CD8-positive, alpha-beta memory T cell (primary cell): ENCODE measurements around the gene TPRG1L. TPM values are rescaled to one million over a fixed set of nuclear protein-coding genes. Genes with fewer than 3 reads are reported as not detected.
A peak's percentile ranks its signal among the peaks of the same experiment; 100 is the strongest.

Experiments used
- CTCF ChIA-PET: fragments of 350-600 bp; sonication (Branson Sonifier 250); formaldehyde crosslinking; loops from one replicate; lab custom pipeline; 2021; ENCODE audit warnings: antibody characterized with exemption; lab: Charles Lee
- POLR2A ChIA-PET: fragments of 350-600 bp; sonication (Branson Sonifier 250); formaldehyde crosslinking; loops from one replicate; lab custom pipeline; 2021; ENCODE audit warnings: antibody characterized with exemption; lab: Charles Lee
- DNase-seq, 5 donors: peaks; one replicate each; pipeline versions ENCODE4 v3.0.0 to v3.0.0-alpha.2; 2020 to 2022; ENCODE audit warnings: mixed read lengths in 1 of 5
- H3K27ac ChIP-seq: one replicate; pipeline ENCODE4 v1.7.0; 2013; ENCODE audit warnings: low read depth, mild to moderate bottlenecking, low read length, moderate library complexity
- H3K27me3 ChIP-seq: 2 replicates; pipeline ENCODE4 v1.7.0; 2013; ENCODE audit warnings: low read length, mild to moderate bottlenecking; ENCODE audit not compliant: insufficient read depth, poor library complexity, severe bottlenecking
- H3K36me3 ChIP-seq: 2 replicates; pipeline ENCODE4 v1.7.0; 2013; ENCODE audit warnings: mild to moderate bottlenecking, low read length, moderate library complexity; ENCODE audit not compliant: insufficient read depth
- H3K4me1 ChIP-seq: 2 replicates; pipeline ENCODE4 v1.7.0; 2013; ENCODE audit warnings: mild to moderate bottlenecking, low read length, moderate library complexity; ENCODE audit not compliant: insufficient read depth
- H3K4me3 ChIP-seq: 2 replicates; pipeline ENCODE4 v1.7.0; 2013; ENCODE audit warnings: mild to moderate bottlenecking, low read length
- H3K9me3 ChIP-seq: 2 replicates; pipeline ENCODE4 v1.7.0; 2013; ENCODE audit warnings: mild to moderate bottlenecking, low read length
- H3K27ac Mint-ChIP-seq, 8 donors: one replicate each; pipeline ENCODE4 v1.8.0; 2020 to 2021; ENCODE audit warnings: mixed read lengths in 8 of 8, mild to moderate bottlenecking in 6 of 8, inconsistent platforms in 3 of 8, moderate library complexity in 3 of 8
- H3K27me3 Mint-ChIP-seq, 2 donors: one replicate each; pipeline ENCODE4 v1.8.0; 2020 to 2021; ENCODE audit warnings: mixed read lengths in 2 of 2, mild to moderate bottlenecking in 1 of 2, moderate library complexity in 1 of 2
- H3K36me3 Mint-ChIP-seq, 3 donors: one replicate each; pipeline ENCODE4 v1.8.0; 2020 to 2021; ENCODE audit warnings: mixed read lengths in 3 of 3, inconsistent platforms in 1 of 3, mild to moderate bottlenecking in 1 of 3
- H3K4me1 Mint-ChIP-seq, 3 donors: one replicate each; pipeline ENCODE4 v1.8.0; 2020 to 2021; ENCODE audit warnings: mixed read lengths in 3 of 3, inconsistent platforms in 1 of 3, mild to moderate bottlenecking in 1 of 3
- H3K4me3 Mint-ChIP-seq, 7 donors: one replicate each; pipeline ENCODE4 v1.8.0; 2020 to 2021; ENCODE audit warnings: mixed read lengths in 7 of 7, mild to moderate bottlenecking in 6 of 7, moderate library complexity in 4 of 7, inconsistent platforms in 2 of 7
- H3K9me3 Mint-ChIP-seq, 5 donors: one replicate each; pipeline ENCODE4 v1.8.0; 2020 to 2022; ENCODE audit warnings: mixed read lengths in 5 of 5, mild to moderate bottlenecking in 3 of 5, moderate library complexity in 2 of 5, inconsistent platforms in 1 of 5
- polyA plus RNA-seq: library from polyadenylated mRNA; unstranded; fragments of 300-500 nt; fragmentation: Illumina TruSeq; gene quantifications from one replicate; pipeline ENCODE4 v1.2.3, GENCODE V29; 2021
- total RNA-seq, 2 experiments: library from RNA; stranded (reverse); gene quantifications; one replicate each; pipeline ENCODE4 v1.2.3, GENCODE V29; 2021

Gene TPRG1L
- total and polyA plus RNA-seq, 3 experiments from 2014 or later = 18.9 to 47.7 (median 21.1) TPM

DNA sequence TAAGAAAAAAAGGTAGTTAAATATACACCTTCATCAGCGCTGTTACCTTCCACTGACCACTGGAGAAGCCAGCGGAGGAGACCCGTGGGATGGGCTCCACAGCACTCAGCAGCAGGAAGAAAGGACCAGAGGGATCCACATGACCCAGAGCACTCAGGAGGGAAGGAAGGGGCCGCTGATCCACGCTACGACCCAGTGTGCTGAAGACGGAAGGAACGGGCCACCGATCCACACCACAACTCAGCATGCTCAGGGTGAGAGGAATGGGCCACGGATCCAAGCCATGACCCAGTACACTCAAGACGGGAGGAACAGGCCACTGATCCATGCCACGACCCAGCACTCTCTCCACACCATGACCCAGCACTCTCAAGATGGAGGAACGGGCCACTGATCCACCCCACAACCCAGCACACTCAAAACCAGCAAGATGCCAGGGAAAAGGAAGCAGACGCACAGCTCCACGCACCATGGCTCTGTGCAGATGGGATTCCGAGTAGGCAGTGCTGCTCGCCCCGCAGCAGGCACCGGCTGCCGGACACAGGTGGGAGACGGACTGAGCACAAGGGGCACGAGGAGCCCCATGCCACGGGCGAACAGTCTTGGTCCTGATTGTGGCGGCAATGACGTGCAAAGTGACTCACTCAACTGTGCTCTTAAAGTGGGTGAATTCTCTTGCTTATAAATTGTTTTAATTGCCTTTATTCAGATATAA lies 16.4 kb downstream of the TPRG1L start:
- no peak overlapping the region for H3K4me3 Mint-ChIP-seq
- H3K27ac Mint-ChIP-seq = no peak overlapping the region
- ChIA-PET CTCF (no interaction called here), POLR2A (no interaction called here)
- H3K9me3 Mint-ChIP-seq = no peaks in the 10 kb centered on the region
- H3K4me3 ChIP-seq = no peak overlapping the region
- H3K27ac ChIP-seq = no peak overlapping the region
- no peaks in the 10 kb centered on the region for H3K9me3 ChIP-seq
- H3K36me3 ChIP-seq = peaks cover 18% of the 10 kb centered on the region
- H3K4me1 ChIP-seq = no peaks in the 10 kb centered on the region
- no peaks in the 10 kb centered on the region for H3K27me3 ChIP-seq
- H3K4me1 Mint-ChIP-seq = peaks cover 0 to 7% (median 0%) of the 10 kb centered on the region in 3 donors
- DNase-seq = no peak
- H3K27me3 Mint-ChIP-seq = no peaks in the 10 kb centered on the region
- H3K36me3 Mint-ChIP-seq = peaks cover 0 to 71% (median 17%) of the 10 kb centered on the region in 3 donors

DNA sequence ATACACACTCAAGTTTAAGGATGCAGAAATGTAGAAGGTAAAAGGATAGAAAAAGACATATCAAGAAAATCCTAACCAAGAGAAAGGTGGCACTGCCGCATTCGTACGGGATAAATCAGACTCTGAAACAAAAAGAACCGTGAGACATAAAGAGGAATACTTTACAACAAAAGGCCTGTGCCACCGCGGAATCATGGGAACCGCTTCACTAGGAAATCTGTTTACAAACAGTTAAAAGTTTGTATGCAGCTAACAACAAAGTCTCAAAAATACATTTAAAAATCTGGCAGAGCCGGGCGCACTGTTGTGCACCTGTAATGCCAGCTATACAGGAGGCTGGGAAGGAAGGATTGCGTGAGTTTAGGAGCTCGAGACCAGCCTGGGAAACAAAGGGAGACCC lies 17.0 kb downstream of the TPRG1L start:
- no peak overlapping the region for H3K27ac Mint-ChIP-seq
- H3K36me3 ChIP-seq = peaks cover 18% of the 10 kb centered on the region
- no peak for DNase-seq
- H3K4me1 Mint-ChIP-seq = peaks cover 0 to 7% (median 0%) of the 10 kb centered on the region in 3 donors
- no peaks in the 10 kb centered on the region for H3K9me3 Mint-ChIP-seq
- no peak overlapping the region for H3K27ac ChIP-seq
- H3K4me3 Mint-ChIP-seq = no peak overlapping the region
- H3K27me3 Mint-ChIP-seq = no peaks in the 10 kb centered on the region
- peaks cover 0 to 71% (median 17%) of the 10 kb centered on the region in 3 donors for H3K36me3 Mint-ChIP-seq
- no peaks in the 10 kb centered on the region for H3K4me1 ChIP-seq
- no peak overlapping the region for H3K4me3 ChIP-seq
- no peaks in the 10 kb centered on the region for H3K27me3 ChIP-seq
- ChIA-PET CTCF (no interaction called here), POLR2A (no interaction called here)
- no peaks in the 10 kb centered on the region for H3K9me3 ChIP-seq

DNA sequence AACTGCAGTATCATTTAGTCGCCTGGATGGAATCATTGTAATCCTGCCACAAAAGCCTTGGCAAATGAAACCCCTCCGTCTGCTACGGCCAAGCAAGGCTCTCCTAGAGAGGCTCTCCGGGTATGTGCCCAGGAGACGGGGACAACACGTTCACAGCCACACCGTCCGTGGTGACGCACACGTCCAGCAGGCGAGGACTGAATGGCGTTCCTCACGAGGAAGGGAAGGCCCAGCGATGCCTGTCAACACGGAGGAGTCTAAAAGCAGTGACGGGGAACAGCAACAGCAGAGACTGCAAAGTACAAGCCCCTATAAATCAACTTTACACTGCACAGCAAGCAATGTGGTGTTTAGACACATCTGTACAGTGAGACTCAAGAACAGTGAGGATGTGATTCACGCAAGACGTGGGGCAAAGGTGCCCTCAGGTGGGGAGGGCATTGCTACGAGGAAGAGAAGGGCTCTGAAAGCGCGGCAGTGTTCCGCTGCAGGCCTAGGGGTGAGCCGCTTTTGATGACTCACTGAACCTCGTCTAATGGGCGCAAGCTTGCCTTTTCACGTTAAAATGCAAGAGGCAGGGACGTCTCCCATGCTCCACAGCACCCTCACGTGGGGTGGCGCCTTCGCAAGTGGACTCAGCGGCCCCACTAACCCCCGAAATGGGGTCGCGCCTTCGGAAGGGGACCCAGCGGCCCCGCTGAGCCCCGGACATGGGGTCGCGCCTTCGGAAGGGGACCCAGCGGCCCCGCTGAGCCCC lies 18.3 kb downstream of the TPRG1L start:
- ChIA-PET CTCF (no interaction called here), POLR2A (no interaction called here)
- Mint-ChIP-seq H3K27me3 (no peaks in the 10 kb centered on the region), H3K4me1 (peaks cover 4 to 14% (median 11%) of the 10 kb centered on the region in 3 donors), H3K27ac (no peak overlapping the region), H3K4me3 (peak overlapping the region in 1 of 7 donors; percentile 34), H3K9me3 (no peaks in the 10 kb centered on the region), H3K36me3 (peaks cover 0 to 70% (median 16%) of the 10 kb centered on the region in 3 donors)
- Histone ChIP-seq H3K27ac (no peak overlapping the region), H3K4me3 (no peak overlapping the region), H3K36me3 (peaks cover 10% of the 10 kb centered on the region), H3K9me3 (no peaks in the 10 kb centered on the region), H3K4me1 (peaks cover under 1% of the 10 kb centered on the region), H3K27me3 (no peaks in the 10 kb centered on the region)
- no peak for DNase-seq

DNA sequence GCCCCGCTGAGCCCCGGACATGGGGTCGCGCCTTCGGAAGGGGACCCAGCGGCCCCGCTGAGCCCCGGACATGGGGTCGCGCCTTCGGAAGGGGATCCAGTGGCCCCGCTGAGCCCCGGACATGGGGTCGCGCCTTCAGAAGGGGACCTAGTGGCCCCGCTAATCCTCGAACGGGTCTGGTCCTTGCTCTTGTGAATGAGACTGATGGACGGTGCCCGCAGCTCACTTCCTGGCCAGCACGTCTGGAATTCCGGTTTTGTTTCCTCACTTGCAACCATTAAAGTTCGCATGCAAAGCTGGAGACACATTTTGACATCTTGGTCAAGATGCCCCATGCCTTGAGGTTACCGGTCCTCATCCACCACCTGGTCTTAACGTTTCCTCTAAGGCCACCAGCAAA lies 19.5 kb downstream of the TPRG1L start:
- no peaks in the 10 kb centered on the region for H3K27me3 Mint-ChIP-seq
- Histone ChIP-seq H3K27ac (no peak overlapping the region), H3K36me3 (peaks cover 10% of the 10 kb centered on the region), H3K9me3 (no peaks in the 10 kb centered on the region), H3K4me3 (no peak overlapping the region), H3K27me3 (no peaks in the 10 kb centered on the region), H3K4me1 (peaks cover 12% of the 10 kb centered on the region)
- peaks cover 16 to 26% (median 22%) of the 10 kb centered on the region in 3 donors for H3K4me1 Mint-ChIP-seq
- POLR2A ChIA-PET = no interaction called here
- no peak overlapping the region for H3K27ac Mint-ChIP-seq
- H3K4me3 Mint-ChIP-seq = no peak overlapping the region
- peaks cover 0 to 65% (median 17%) of the 10 kb centered on the region in 3 donors for H3K36me3 Mint-ChIP-seq
- H3K9me3 Mint-ChIP-seq = no peaks in the 10 kb centered on the region
- CTCF ChIA-PET = no interaction called here
- no peak for DNase-seq

DNA sequence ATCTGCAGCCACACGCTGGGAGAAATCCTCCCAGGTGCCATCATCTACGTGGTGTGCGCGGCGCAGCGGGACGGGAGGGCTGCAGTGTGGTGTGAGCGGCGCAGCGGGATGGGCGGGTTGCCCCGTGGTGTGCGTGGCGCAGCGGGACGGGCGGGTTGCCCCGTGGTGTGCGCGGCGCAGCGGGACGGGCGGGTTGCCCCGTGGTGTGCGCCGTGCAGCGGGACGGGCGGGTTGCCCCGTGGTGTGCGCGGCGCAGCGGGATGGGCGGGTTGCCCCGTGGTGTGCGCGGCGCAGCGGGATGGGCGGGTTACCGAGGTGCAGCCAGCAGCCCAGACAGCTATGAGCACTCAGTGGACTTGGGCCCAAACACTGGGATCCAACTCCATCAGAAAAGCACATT lies 20.4 kb downstream of the TPRG1L start:
- ChIA-PET CTCF (interaction anchor here (1.2 kb wide), 1 partner anchor 15 kb away, joined by 3 read pairs; no protein-coding TSS in a partner anchor), POLR2A (no interaction called here)
- H3K27ac ChIP-seq = no peak overlapping the region
- Mint-ChIP-seq H3K36me3 (peaks cover 0 to 59% (median 17%) of the 10 kb centered on the region in 3 donors), H3K4me3 (no peak overlapping the region), H3K27ac (no peak overlapping the region), H3K9me3 (no peaks in the 10 kb centered on the region), H3K4me1 (peaks cover 19 to 31% (median 28%) of the 10 kb centered on the region in 3 donors), H3K27me3 (peaks cover 0 to 2% of the 10 kb centered on the region in 2 donors)
- no peaks in the 10 kb centered on the region for H3K27me3 ChIP-seq
- DNase-seq = no peak
- H3K4me3 ChIP-seq = no peak overlapping the region
- H3K36me3 ChIP-seq = peaks cover 10% of the 10 kb centered on the region
- H3K4me1 ChIP-seq = peaks cover 17% of the 10 kb centered on the region
- no peaks in the 10 kb centered on the region for H3K9me3 ChIP-seq

DNA sequence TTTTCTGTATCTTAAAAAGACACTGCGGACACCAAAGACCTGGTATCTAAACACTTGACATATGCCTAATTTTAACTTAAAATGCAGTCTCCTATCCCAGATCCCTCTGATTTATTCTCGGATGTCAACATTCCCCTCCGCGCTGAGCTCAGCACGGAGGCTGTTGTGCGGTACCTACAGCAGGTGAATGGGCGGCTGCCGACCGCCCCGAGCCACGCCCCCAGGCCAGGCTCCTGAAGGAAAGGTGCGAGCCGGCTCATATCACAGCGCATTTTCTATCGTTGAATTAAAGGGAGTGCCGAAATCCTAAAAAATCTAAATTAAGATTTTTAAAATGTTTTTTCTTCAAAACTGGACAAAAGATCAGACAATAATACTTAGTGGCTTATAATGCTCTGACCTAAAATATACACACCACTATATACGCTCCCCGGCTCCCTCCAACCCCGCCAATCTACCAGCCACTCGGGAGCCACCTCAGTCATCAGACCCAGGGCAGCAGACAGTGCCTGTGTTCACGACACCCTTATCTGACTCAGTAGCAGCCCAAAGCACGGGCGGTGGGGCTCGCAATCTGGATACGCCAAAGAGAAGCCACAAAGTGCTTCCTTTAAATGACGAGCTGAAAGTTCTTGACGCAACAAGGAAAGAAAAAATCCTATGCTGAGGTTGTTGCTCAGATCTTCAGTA lies 21.0 kb downstream of the TPRG1L start:
- H3K36me3 ChIP-seq = peaks cover 10% of the 10 kb centered on the region
- CTCF ChIA-PET = interaction anchor here (1.2 kb wide), 1 partner anchor 16 kb away, joined by 3 read pairs; no protein-coding TSS in a partner anchor
- no peak for DNase-seq
- Mint-ChIP-seq H3K27me3 (peaks cover 3% of the 10 kb centered on the region in 2 donors), H3K27ac (no peak overlapping the region), H3K36me3 (peaks cover 0 to 59% (median 17%) of the 10 kb centered on the region in 3 donors), H3K9me3 (no peaks in the 10 kb centered on the region), H3K4me1 (peaks cover 21 to 36% (median 32%) of the 10 kb centered on the region in 3 donors), H3K4me3 (peak overlapping the region in 1 of 7 donors; percentile 13)
- peaks cover 5% of the 10 kb centered on the region for H3K27me3 ChIP-seq
- peaks cover 22% of the 10 kb centered on the region for H3K4me1 ChIP-seq
- no peak overlapping the region for H3K27ac ChIP-seq
- POLR2A ChIA-PET = no interaction called here
- no peaks in the 10 kb centered on the region for H3K9me3 ChIP-seq
- no peak overlapping the region for H3K4me3 ChIP-seq

DNA sequence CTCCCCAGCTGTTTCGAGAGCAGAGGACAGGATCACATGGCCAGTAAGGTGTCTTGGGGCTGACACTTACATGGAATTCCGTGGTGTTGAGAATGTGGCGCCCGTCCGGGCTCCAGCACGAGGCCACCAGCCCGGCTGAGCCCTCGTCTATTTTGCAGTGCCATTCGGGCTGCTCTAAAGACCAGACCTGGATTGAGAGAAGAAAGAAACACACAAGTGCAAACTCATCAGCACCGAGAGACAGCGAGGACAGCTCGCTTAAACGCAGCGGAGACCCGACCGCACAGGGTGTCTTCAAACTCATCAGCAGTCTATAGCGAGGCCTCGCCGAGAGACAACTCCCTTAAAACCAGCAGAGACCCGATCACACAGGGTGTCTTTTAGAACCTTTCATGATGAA lies 21.8 kb downstream of the TPRG1L start:
- H3K4me1 Mint-ChIP-seq = peaks cover 23 to 39% (median 39%) of the 10 kb centered on the region in 3 donors
- H3K4me1 ChIP-seq = peaks cover 29% of the 10 kb centered on the region
- peaks cover 12% of the 10 kb centered on the region for H3K27me3 ChIP-seq
- no peak overlapping the region for H3K27ac ChIP-seq
- peaks cover 10% of the 10 kb centered on the region for H3K36me3 ChIP-seq
- CTCF ChIA-PET = no interaction called here
- POLR2A ChIA-PET = no interaction called here
- H3K4me3 Mint-ChIP-seq = peak overlapping the region in 1 of 7 donors; percentile 61
- H3K4me3 ChIP-seq = no peak overlapping the region
- no peaks in the 10 kb centered on the region for H3K9me3 ChIP-seq
- no peaks in the 10 kb centered on the region for H3K9me3 Mint-ChIP-seq
- H3K27ac Mint-ChIP-seq = no peak overlapping the region
- peaks cover 0 to 57% (median 16%) of the 10 kb centered on the region in 3 donors for H3K36me3 Mint-ChIP-seq
- peaks cover 7 to 9% of the 10 kb centered on the region in 2 donors for H3K27me3 Mint-ChIP-seq
- no peak for DNase-seq
